HG02763 (cell line): ENCODE data around the gene SOBP.

Source experiments
- ATAC-seq: cut with Tn5 transposase; IDR thresholded peaks from one replicate; pipeline ENCODE4 v1.9.1; 2021; ENCODE audit warnings: mild to moderate bottlenecking, moderate library complexity; ENCODE audit not compliant: unreplicated experiment

Gene SOBP

GRCh38 chr6:107707346-107708275 lies 217.7 kb downstream of the SOBP start:
- ATAC-seq = no peak

GRCh38 chr6:107708435-107708834 lies 218.5 kb downstream of the SOBP start:
- no peak for ATAC-seq

- no peak for ATAC-seq
Observed at GRCh38 chr6:107709341-107709740, 219.4 kb downstream of the SOBP start.
